Neural cell (in vitro differentiated cells): ENCODE measurements around the gene THTPA. TPM values are rescaled to one million over a fixed set of nuclear protein-coding genes. Genes with fewer than 3 reads are reported as not detected.

ENCODE experiments used
- H2AFZ ChIP-seq: fragments of 200-600, 300-800 bp; sonication (generic), shearing (Covaris generic); 2 replicates; pipeline ENCODE4 v1.6.0; 2014; ENCODE audit warnings: low read depth, mild to moderate bottlenecking, antibody characterized with exemption, low read length, moderate library complexity
- H3F3A ChIP-seq: fragments of 200-600 bp; shearing (Covaris generic); 2 replicates; pipeline ENCODE4 v1.6.1; 2016; ENCODE audit warnings: mild to moderate bottlenecking, moderate library complexity, mixed read lengths, antibody characterized with exemption, low read length; ENCODE audit not compliant: insufficient read depth, poor library complexity, severe bottlenecking
- H3K27ac ChIP-seq: fragments of 200-600, 300-800 bp; sonication (generic), shearing (Covaris generic); 2 replicates; pipeline ENCODE4 v1.5.1; 2014; ENCODE audit warnings: mild to moderate bottlenecking, low read length, moderate library complexity
- H3K27me3 ChIP-seq: fragments of 300-800, 200-600 bp; sonication (generic), shearing (Covaris generic); 2 replicates; pipeline ENCODE4 v1.6.0; 2014; ENCODE audit warnings: mild to moderate bottlenecking, low read depth, low read length, moderate library complexity; ENCODE audit not compliant: insufficient read depth
- H3K36me3 ChIP-seq: fragments of 300-800, 200-600 bp; sonication (generic), shearing (Covaris generic); 2 replicates; pipeline ENCODE4 v1.5.1; 2014; ENCODE audit warnings: mild to moderate bottlenecking, antibody characterized with exemption, low read length, moderate library complexity; ENCODE audit not compliant: insufficient read depth
- H3K4me2 ChIP-seq: fragments of 300-800, 200-600 bp; sonication (generic), shearing (Covaris generic); 2 replicates; pipeline ENCODE4 v1.6.0; 2014; ENCODE audit warnings: mild to moderate bottlenecking, low read length
- H3K4me3 ChIP-seq: fragments of 300-800, 200-600 bp; sonication (generic), shearing (Covaris generic); 2 replicates; pipeline ENCODE4 v1.5.1; 2014; ENCODE audit warnings: mild to moderate bottlenecking, low read length, moderate library complexity
- H3K79me2 ChIP-seq: fragments of 200-600 bp; shearing (Covaris generic); replicated peaks from 2 replicates; pipeline ENCODE4 v1.6.0; 2014; ENCODE audit warnings: mild to moderate bottlenecking, low read length, moderate library complexity; ENCODE audit not compliant: insufficient read depth
- H3K9ac ChIP-seq: fragments of 300-800, 200-600 bp; sonication (generic), shearing (Covaris generic); 2 replicates; pipeline ENCODE4 v1.6.1; 2016; ENCODE audit warnings: mild to moderate bottlenecking, low read length, mixed read lengths
- H3K9me2 ChIP-seq: fragments of 200-600 bp; shearing (Covaris generic); 2 replicates; pipeline ENCODE4 v1.6.1; 2016; ENCODE audit warnings: mild to moderate bottlenecking, low read length, mixed read lengths; ENCODE audit not compliant: insufficient read depth
- H3K9me3 ChIP-seq: fragments of 200-600, 300-800 bp; sonication (generic), shearing (Covaris generic); 2 replicates; pipeline ENCODE4 v1.6.1; 2016; ENCODE audit warnings: mild to moderate bottlenecking, mixed run types, low read length, moderate library complexity, mixed read lengths
- H4K20me1 ChIP-seq: fragments of 200-600 bp; shearing (Covaris generic); 2 replicates; pipeline ENCODE4 v1.6.1; 2016; ENCODE audit warnings: mild to moderate bottlenecking, mixed run types; ENCODE audit not compliant: insufficient read depth
- EP300 ChIP-seq: fragments of 450-650 bp; conservative IDR thresholded peaks from 2 replicates; pipeline ENCODE4 v1.6.1; 2014; ENCODE audit warnings: antibody characterized with exemption, mild to moderate bottlenecking, moderate library complexity; ENCODE audit not compliant: poor library complexity, severe bottlenecking
- EZH2 ChIP-seq: fragments of 200-600, 300-800 bp; shearing (Covaris generic), sonication (generic); IDR thresholded peaks from 2 replicates; pipeline ENCODE4 v1.6.1; 2014; ENCODE audit warnings: antibody characterized with exemption, low read length, borderline replicate concordance, mild to moderate bottlenecking; ENCODE audit not compliant: insufficient read depth, poor library complexity, severe bottlenecking
- MXI1 ChIP-seq: fragments of 450-650 bp; conservative IDR thresholded peaks from 2 replicates; pipeline ENCODE4 v1.6.1; 2014; ENCODE audit warnings: antibody characterized with exemption, mild to moderate bottlenecking; ENCODE audit not compliant: poor library complexity, severe bottlenecking
- POLR2AphosphoS5 ChIP-seq: IDR thresholded peaks from 2 replicates; pipeline ENCODE4 v1.6.1; 2012
- RAD21 ChIP-seq: fragments of 450-650 bp; conservative IDR thresholded peaks from 2 replicates; pipeline ENCODE4 v1.6.1; 2014; ENCODE audit warnings: antibody characterized with exemption, mild to moderate bottlenecking, moderate library complexity
- SMC3 ChIP-seq: fragments of 450-650 bp; conservative IDR thresholded peaks from 2 replicates; pipeline ENCODE4 v1.6.1; 2014; ENCODE audit warnings: antibody characterized with exemption, mild to moderate bottlenecking, moderate library complexity; ENCODE audit not compliant: poor library complexity
- TAF1 ChIP-seq: IDR thresholded peaks from 2 replicates; pipeline ENCODE4 v1.6.1; 2012; ENCODE audit warnings: low read depth
- polyA plus RNA-seq: library from polyadenylated mRNA; depleted of rRNA; stranded (reverse); fragments of >200 nt; gene quantifications from 2 replicates; pipeline ENCODE4 v1.2.3, GENCODE V29; 2014
- TF ChIP-seq, protein P1 (sequence below): IDR thresholded peaks from 2 replicates; pipeline ENCODE4 v1.6.1; 2012; ENCODE audit warnings: borderline replicate concordance
- TF ChIP-seq, protein P2 (sequence below): fragments of 450-650 bp; IDR thresholded peaks from 2 replicates; pipeline ENCODE4 v1.5.1; 2014; ENCODE audit warnings: antibody characterized with exemption, mild to moderate bottlenecking, moderate library complexity; ENCODE audit not compliant: poor library complexity, severe bottlenecking

Gene THTPA
- polyA plus RNA-seq, 1 donor from 2014 or later = 51.3 TPM

DNA sequence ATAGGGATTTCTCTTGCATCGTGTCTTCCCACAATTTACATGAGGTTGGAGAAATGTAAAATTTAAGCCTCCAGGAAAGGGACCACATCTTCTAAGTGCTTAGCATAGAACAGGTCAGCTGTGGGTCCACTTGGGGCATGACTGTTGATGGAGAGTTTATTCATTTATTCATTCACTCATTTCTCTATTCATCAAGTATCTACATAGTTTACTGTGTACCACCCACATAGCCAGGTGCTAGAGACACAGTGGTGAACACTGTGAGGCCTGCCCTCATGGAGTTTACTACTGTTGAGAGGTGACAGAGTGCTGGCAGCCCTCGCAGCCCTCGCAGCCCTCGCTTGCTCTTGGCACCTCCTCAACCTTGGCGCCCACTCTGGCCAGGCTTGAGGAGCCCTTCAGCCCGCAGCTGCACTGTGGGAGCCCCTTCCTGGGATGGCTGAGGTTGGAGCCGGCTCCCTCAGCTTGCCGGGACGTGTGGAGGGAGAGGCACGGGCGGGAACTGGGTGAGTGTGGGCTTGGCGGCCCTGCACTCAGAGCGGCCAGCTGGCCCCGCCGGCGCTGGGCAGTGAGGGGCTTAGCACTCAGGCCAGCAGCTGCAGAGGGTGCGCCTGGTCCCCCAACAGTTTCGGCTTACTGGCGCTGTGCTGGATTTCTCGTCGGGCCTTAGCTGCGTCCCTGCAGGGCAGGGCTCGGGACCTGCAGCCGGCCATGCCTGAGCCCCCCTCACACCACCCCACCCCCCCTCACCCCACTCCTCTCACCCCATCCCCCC is 24.3 kb downstream of the THTPA start:
- H3F3A ChIP-seq = no peaks in the 10 kb centered on the region
- no peak overlapping the region for H2AFZ ChIP-seq
- H4K20me1 ChIP-seq = peaks cover 4% of the 10 kb centered on the region
- no peaks in the 10 kb centered on the region for H3K9me3 ChIP-seq
- no peak overlapping the region for H3K4me3 ChIP-seq
- H3K9ac ChIP-seq = no peak overlapping the region
- peak overlapping the region; percentile 97 for H3K27ac ChIP-seq
- H3K9me2 ChIP-seq = no peaks in the 10 kb centered on the region
- TF ChIP-seq EZH2 (no peak), TAF1 (no peak), EP300 (no peak), POLR2AphosphoS5 (no peak)
- TF ChIP-seq, protein P1, sequence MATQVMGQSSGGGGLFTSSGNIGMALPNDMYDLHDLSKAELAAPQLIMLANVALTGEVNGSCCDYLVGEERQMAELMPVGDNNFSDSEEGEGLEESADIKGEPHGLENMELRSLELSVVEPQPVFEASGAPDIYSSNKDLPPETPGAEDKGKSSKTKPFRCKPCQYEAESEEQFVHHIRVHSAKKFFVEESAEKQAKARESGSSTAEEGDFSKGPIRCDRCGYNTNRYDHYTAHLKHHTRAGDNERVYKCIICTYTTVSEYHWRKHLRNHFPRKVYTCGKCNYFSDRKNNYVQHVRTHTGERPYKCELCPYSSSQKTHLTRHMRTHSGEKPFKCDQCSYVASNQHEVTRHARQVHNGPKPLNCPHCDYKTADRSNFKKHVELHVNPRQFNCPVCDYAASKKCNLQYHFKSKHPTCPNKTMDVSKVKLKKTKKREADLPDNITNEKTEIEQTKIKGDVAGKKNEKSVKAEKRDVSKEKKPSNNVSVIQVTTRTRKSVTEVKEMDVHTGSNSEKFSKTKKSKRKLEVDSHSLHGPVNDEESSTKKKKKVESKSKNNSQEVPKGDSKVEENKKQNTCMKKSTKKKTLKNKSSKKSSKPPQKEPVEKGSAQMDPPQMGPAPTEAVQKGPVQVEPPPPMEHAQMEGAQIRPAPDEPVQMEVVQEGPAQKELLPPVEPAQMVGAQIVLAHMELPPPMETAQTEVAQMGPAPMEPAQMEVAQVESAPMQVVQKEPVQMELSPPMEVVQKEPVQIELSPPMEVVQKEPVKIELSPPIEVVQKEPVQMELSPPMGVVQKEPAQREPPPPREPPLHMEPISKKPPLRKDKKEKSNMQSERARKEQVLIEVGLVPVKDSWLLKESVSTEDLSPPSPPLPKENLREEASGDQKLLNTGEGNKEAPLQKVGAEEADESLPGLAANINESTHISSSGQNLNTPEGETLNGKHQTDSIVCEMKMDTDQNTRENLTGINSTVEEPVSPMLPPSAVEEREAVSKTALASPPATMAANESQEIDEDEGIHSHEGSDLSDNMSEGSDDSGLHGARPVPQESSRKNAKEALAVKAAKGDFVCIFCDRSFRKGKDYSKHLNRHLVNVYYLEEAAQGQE = no peak
- no peaks in the 10 kb centered on the region for H3K27me3 ChIP-seq
- peaks cover 26% of the 10 kb centered on the region for H3K79me2 ChIP-seq
- H3K36me3 ChIP-seq = no peaks in the 10 kb centered on the region
- H3K4me2 ChIP-seq = no peak overlapping the region

DNA sequence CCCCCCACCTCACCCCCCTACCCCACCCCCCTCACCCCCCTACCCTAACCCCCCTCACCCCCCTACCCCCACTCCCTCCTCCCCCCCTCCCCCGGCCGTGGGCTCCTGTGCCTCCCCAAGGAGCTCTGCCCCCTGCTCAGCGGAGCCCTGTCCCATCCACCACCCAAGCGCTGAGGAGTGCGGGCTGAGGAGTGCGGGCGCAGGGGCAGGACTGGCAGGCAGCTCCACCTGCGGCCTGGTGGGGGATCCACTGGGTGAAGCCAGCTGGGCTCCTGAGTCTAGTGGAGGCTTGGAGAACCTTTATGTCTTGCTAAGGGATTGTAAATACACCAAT is 24.8 kb downstream of the THTPA start:
- peaks cover 23% of the 10 kb centered on the region for H3K79me2 ChIP-seq
- no peak overlapping the region for H3K4me2 ChIP-seq
- no peak overlapping the region for H3K4me3 ChIP-seq
- no peaks in the 10 kb centered on the region for H3K9me2 ChIP-seq
- H3K36me3 ChIP-seq = no peaks in the 10 kb centered on the region
- H4K20me1 ChIP-seq = no peaks in the 10 kb centered on the region
- H3K9ac ChIP-seq = no peak overlapping the region
- H3K27me3 ChIP-seq = no peaks in the 10 kb centered on the region
- H3F3A ChIP-seq = no peaks in the 10 kb centered on the region
- no peak overlapping the region for H2AFZ ChIP-seq
- TF ChIP-seq POLR2AphosphoS5 (no peak), TAF1 (no peak), RAD21 (no peak), EZH2 (no peak), EP300 (no peak), MXI1 (no peak), SMC3 (no peak)
- TF ChIP-seq, protein P2, sequence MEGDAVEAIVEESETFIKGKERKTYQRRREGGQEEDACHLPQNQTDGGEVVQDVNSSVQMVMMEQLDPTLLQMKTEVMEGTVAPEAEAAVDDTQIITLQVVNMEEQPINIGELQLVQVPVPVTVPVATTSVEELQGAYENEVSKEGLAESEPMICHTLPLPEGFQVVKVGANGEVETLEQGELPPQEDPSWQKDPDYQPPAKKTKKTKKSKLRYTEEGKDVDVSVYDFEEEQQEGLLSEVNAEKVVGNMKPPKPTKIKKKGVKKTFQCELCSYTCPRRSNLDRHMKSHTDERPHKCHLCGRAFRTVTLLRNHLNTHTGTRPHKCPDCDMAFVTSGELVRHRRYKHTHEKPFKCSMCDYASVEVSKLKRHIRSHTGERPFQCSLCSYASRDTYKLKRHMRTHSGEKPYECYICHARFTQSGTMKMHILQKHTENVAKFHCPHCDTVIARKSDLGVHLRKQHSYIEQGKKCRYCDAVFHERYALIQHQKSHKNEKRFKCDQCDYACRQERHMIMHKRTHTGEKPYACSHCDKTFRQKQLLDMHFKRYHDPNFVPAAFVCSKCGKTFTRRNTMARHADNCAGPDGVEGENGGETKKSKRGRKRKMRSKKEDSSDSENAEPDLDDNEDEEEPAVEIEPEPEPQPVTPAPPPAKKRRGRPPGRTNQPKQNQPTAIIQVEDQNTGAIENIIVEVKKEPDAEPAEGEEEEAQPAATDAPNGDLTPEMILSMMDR = no peak
- TF ChIP-seq, protein P1 = no peak
- no peaks in the 10 kb centered on the region for H3K9me3 ChIP-seq
- no peak overlapping the region for H3K27ac ChIP-seq
